ENCODE results near the gene CDC45. TPM values are rescaled to one million over a fixed set of nuclear protein-coding genes. Genes with fewer than 3 reads are reported as not detected.

Gene CDC45
- total and polyA plus RNA-seq, 11 donors = 0.15 to 3.1 (median 0.32) TPM; not detected in 4

DNA sequence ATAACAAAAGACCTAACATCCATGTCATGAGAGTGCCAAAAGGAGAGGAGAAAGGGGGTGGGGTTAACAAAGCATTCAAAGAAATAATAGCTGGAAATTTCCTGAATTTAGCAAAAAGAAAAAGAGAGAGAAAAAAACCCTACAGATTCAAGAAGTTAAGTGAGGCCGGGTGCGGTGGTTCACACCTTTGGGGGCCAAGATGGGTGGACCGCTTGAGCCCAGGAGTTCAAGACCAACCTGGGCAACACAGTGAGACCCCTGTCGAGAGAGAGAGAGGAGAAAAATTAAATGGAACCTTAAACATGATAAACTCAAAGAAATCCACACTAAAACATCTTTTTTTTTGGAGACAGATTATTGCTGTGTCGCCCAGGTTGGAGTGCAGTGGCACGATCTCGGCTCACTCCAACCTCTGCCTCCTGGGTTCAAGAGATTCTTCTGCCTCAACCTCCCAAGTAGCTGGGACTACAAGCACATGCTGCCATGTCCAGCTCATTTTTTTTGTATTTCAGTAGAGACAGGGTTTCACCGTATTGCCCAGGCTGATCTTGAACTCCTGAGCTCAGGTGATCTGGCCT, 53.4 kb downstream of the CDC45 start:
- intact Hi-C loops (cut with DNase I) = no loop called here
- Histone ChIP-seq H3K27ac (no peak overlapping the region), H3K27me3 (peaks cover 0 to 4% (median 0%) of the 10 kb centered on the region in 9 donors), H3K4me3 (no peak overlapping the region), H3K36me3 (no peaks in the 10 kb centered on the region), H3K4me1 (peaks cover 0 to 4% (median under 1%) of the 10 kb centered on the region in 12 donors), H3K9me3 (no peaks in the 10 kb centered on the region)
- no peak for TF ChIP-seq POLR2A (IDR thresholded peaks at IDR 0.05)
- TF ChIP-seq, protein P1, sequence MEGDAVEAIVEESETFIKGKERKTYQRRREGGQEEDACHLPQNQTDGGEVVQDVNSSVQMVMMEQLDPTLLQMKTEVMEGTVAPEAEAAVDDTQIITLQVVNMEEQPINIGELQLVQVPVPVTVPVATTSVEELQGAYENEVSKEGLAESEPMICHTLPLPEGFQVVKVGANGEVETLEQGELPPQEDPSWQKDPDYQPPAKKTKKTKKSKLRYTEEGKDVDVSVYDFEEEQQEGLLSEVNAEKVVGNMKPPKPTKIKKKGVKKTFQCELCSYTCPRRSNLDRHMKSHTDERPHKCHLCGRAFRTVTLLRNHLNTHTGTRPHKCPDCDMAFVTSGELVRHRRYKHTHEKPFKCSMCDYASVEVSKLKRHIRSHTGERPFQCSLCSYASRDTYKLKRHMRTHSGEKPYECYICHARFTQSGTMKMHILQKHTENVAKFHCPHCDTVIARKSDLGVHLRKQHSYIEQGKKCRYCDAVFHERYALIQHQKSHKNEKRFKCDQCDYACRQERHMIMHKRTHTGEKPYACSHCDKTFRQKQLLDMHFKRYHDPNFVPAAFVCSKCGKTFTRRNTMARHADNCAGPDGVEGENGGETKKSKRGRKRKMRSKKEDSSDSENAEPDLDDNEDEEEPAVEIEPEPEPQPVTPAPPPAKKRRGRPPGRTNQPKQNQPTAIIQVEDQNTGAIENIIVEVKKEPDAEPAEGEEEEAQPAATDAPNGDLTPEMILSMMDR (IDR thresholded peaks at IDR 0.05) = no peak
- no peak for ATAC-seq
- 87 to 90% (median 88%) methylated on average over 8 of the region's 8 CpGs for WGBS, 4 donors
- no peak for DNase-seq

DNA sequence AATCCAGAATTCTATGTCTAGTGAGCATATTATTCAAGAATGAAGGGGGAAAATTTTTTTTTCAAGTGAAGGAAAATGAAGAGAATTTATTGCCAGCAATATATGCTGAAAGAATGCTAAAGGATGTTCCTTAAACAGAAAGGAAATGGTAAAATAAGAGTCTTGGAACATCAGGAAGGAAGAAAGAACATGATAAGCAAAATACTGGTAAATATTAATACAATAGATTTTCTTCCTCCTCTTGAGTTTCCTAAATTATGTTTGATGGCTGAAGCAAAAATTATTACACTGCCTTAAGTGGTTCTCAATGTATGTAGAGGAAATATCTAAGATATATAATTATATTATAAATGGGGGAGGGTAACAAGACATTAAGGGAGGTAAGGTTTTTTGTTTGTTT, 54.1 kb downstream of the CDC45 start:
- Histone ChIP-seq H3K27me3 (peaks cover 0 to 4% (median 0%) of the 10 kb centered on the region in 9 donors), H3K27ac (no peak overlapping the region), H3K36me3 (no peaks in the 10 kb centered on the region), H3K4me3 (no peak overlapping the region), H3K4me1 (peaks cover 0 to 4% (median 0%) of the 10 kb centered on the region in 12 donors), H3K9me3 (no peaks in the 10 kb centered on the region)
- TF ChIP-seq, protein P1 (IDR thresholded peaks at IDR 0.05) = no peak
- TF ChIP-seq POLR2A (IDR thresholded peaks at IDR 0.05) = no peak
- DNase-seq = no peak
- intact Hi-C loops (cut with DNase I) = no loop called here
- no peak for ATAC-seq

DNA sequence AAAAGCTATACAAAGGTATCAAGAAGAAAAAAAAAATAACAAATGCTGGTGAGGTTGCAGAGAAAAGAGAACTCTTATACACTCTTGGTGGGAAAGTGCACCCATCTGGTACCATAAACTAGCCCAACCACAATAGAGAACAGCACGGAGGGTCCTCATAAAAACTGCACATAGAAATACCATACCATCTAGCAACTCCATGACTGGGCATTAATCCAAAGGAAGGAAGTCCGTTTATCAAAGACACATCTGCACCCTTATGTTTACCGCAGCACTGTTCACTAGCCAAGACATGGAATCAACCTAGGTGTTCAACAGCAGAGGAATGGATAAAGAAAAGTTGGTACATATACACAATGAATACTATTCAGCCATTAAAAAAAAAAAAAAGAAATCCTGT, 55.3 kb downstream of the CDC45 start:
- intact Hi-C loops (cut with DNase I) = no loop called here
- H3K36me3 ChIP-seq = no peaks in the 10 kb centered on the region
- DNase-seq (no peak), ATAC-seq (no peak)
- H3K4me3 ChIP-seq = no peak overlapping the region
- TF ChIP-seq POLR2A (IDR thresholded peaks at IDR 0.05) = no peak
- TF ChIP-seq, protein P1 (IDR thresholded peaks at IDR 0.05) = no peak
- H3K4me1 ChIP-seq = peaks cover 0 to 4% (median 0%) of the 10 kb centered on the region in 12 donors
- 41 to 59% (median 52%) methylated on average over 3 of the region's 3 CpGs for WGBS, 4 donors
- H3K27me3 ChIP-seq = peaks cover 0 to 4% (median 0%) of the 10 kb centered on the region in 9 donors
- H3K9me3 ChIP-seq = no peaks in the 10 kb centered on the region
- H3K27ac ChIP-seq = no peak overlapping the region

DNA sequence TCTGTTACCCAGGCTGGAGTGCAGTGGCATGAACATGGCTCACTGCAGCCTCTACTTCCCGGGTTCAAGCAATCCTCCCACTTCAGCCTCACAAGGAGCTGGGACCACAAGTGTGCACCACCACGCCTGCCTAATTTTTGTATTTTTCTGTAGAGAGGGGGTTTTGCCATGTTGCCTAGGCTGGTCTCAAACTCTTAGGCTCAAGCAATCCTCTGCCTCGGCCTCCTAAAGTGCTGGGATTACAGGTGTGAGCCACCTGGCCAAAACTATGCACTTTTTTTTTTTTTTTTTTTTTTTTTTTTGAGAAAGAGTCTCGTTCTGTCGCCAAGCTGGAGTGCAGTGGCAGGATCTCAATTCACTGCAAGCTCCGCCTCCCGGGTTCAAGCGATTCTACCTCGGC, 56.8 kb downstream of the CDC45 start:
- Histone ChIP-seq H3K4me3 (no peak overlapping the region), H3K27ac (no peak overlapping the region), H3K4me1 (peaks cover 0 to 4% (median 0%) of the 10 kb centered on the region in 12 donors), H3K9me3 (no peaks in the 10 kb centered on the region), H3K27me3 (peaks cover 0 to 4% (median 0%) of the 10 kb centered on the region in 9 donors), H3K36me3 (no peaks in the 10 kb centered on the region)
- DNase-seq (no peak), ATAC-seq (no peak)
- TF ChIP-seq, protein P1 (IDR thresholded peaks at IDR 0.05) = no peak
- TF ChIP-seq POLR2A (IDR thresholded peaks at IDR 0.05) = no peak
- 91 to 94% (median 93%) methylated on average over 9 of the region's 9 CpGs for WGBS, 4 donors
- intact Hi-C loops (cut with DNase I) = no loop called here
